ENCODE data around the gene SLC9A8.
"Not testable (repeated sequence)": the region's sequence is repeated elsewhere in the genome, so short reads cannot be mapped to it uniquely, and the experiment has no call there.

Gene SLC9A8

DNA sequence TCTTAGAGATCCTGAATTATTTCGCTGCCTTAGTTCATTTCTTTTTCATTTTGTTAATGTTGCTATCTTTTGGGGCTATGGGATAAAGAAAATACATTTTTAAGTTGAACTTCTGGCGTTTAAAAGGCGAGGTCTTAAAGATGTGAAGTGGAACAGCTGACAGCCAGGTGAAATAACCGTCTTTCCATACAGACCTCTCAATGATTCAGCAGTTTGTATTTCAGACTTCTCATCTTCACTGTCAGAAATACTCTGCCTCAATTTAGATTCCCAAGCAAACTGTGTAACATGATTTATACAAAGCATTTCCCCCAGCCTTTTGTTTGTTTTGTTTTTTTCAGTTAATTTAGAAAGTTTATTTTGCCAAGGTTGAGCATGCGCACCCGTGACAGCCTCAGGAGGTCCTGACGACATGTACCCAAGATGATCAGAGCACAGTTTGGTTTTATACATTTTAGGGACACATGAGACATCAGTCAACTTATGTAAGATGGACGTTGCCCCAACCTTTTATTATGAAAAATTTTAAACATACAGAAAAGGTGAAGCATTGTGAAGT, 40.0 kb downstream of the SLC9A8 start:
- DNase-seq: no peak

DNA sequence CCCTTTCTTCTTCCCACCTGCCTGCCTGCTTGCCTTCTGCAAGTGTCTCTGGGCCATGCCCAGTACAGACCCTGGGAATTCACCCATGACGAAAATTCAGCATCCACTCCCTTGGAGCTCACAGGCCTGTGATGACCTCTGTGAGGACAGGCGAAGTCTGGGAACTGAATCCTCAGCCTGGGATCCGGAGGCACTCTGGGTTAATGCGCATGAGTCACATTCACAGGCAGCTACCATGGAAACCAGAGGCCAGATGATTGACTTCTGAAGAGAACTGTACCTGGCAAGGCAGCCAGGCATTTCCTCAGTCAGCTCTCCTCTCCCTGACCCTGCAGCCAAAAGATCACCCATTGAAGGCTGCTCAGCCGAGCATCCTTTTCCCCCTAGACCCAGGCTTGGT, 41.0 kb downstream of the SLC9A8 start:
- no peak for DNase-seq

DNA sequence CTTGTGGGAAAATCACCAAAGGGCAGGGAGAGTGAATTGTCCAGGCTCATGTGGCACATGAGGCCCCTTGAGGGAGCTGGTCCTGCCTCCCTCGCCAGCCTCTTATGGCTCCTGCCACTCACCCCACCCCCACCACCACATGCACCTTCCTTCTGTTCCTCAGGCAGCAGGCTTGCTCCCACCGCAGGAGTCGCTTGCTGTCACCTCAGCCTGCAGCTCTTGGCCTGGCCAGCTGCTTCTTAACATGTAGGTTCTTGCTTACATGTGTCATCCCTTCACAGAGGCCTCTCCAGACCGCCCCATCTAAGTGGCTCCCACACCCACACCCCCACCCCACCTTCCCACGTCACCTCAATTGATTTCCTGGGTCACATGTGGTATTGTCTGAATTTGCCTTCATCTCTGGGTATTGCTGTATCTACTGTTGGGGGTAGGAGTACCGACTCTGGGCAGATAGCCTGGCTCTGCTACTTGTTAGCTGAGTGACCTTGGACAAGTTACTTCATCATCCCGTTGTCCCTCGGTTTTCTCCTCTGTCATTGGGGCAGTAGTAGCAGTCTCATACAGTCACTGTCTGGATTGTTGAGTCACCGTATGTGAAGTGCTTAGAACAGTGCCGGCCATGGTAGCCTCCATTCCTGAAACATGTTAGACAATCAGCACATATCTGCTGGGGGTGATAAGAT, 41.7 kb downstream of the SLC9A8 start:
- no peak for DNase-seq

DNA sequence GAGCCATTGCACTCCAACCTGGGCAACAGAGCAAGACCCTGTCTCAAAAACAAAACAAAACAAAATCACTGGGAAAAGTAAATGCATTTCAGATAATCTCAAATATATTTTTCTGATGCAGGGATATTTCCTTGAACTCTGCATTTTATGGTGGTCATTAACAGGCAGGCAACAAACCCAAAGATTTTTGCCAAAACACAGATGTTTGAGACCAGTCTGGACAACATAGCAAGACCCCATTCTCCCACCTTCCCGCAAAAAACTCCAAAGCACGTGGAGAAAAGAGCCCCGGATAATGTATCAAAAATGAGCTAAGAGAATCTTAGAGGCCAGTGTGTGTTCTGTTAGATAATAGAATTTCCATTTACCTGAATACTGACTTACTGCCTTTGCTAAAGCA, 44.3 kb downstream of the SLC9A8 start:
- DNase-seq: no peak

DNA sequence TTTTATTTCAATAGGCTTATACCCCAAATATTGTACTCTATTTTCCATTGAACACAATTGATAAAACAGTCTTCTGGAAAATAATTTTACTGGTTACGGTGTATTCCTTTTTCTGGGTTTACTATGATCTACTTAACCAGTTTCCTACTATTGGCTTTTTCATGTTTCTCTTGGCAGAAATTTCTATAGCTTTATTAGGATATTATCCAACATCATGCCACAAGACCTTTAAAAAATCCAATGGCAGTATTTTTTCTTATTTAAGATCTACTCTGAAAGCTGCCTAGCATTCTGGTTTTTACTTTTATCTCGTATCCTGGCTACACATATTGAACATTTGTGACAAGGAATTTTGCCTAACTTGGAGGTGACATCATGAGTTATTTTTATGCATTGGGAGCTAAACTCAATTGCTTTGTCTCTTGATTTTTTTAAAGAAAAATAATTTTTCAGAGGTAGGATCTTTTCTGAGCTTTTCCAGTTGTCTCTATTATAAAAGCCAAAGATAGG, 45.5 kb downstream of the SLC9A8 start:
- no peak for DNase-seq

DNA sequence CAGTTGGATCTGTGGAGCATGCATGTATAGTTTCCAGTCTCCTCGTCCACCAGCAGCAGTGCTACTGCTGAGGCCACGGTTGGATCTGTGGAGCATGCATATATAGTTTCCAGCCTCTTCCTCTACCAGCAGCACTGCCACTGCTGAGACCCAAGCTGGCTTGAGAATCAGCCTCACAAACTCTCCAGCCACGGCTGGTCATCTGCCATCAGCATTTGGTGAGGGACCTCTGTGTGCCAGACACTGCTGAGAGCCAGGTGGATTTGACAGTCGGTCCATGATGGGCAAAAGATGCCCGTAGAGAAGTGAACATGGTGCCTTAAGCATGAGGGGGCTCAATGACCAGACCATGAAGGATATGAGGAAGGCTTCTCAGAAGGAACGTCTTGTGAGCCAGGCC, 46.4 kb downstream of the SLC9A8 start:
- no peak for DNase-seq

DNA sequence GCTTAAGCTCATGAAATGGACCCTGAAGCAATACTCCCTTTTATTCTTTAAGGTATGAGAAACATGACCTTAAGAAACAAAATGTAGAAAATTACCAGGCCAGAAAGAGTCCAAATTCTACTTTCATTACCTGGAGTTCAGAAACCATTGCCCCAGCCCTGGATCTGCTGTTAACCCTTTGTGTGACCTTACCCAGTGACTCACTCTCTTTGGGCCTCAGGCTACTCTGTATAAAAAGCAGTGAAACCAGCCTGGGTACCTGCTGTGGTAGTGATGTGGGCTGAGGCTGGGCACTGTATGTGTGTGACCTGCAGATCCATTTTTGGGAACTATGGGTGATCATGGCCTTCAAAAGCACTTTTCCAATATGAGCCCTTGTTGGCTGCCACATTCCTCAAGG, 47.2 kb downstream of the SLC9A8 start:
- DNase-seq: no peak

DNA sequence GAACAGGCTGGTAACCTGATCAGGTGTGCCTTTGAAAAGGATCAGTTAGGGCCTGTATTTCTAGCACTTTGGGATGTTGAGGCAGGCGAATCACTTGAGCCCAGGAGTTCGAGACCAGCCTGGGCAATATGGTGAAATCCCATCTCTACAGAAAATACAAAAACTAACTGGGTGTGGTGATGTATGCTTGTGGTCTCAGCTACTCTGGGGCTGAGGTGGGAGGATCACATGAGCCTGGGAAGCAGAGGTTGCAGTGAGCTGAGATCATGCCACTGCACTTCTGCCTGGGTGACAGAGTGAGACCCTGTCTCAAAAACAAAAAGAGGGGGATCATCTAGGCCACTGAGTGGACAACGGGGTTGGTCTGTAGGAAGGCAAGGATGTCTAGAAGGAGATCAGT, 48.6 kb downstream of the SLC9A8 start:
- DNase-seq: not testable (repeated sequence)

DNA sequence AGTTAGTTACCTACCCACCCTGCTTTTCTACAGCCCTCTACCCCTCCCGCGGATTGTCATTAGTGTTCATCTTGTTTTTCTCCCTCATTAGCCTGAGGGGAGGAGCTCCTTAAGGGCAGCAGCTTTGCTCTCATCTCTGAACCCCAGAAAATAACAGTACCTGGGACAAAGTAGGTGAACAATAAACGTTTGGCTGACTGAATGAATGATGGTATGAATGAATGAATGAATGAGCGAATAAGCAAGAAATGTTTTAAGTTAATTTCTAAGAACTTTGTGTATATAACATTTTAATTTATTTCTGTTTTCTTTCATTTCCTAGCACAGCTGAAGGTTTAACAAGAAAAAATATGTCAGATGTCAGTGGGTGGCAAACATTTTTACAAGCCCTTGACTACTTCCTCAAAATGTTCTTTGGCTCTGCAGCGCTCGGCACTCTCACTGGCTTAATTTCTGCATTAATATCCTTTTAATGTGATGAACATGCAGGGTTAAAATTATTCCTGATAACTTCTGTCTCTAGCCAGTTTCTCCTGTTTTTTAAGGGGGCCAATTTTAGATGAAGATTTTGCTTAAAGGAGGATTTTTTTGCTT, 50.1 kb downstream of the SLC9A8 start:
- DNase-seq: no peak

DNA sequence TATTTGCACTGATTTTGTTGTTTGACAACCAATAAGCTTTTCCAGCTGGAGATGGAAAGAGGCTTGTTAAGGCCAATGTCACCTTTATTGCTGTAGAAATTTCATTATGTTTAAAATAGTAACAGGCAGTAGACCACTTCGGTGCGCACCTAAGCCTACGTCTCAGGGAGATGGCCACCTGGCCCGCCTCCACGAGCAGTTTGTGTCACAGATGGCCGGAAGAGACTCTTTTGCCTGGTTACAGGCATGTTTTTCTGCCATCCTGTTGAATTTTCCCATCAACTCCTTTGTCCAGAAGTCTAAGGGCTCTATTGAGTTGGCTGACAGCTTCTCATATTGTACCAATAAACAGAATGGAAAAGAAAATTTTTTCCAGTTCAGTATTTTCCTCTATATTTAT, 51.0 kb downstream of the SLC9A8 start:
- DNase-seq: no peak

DNA sequence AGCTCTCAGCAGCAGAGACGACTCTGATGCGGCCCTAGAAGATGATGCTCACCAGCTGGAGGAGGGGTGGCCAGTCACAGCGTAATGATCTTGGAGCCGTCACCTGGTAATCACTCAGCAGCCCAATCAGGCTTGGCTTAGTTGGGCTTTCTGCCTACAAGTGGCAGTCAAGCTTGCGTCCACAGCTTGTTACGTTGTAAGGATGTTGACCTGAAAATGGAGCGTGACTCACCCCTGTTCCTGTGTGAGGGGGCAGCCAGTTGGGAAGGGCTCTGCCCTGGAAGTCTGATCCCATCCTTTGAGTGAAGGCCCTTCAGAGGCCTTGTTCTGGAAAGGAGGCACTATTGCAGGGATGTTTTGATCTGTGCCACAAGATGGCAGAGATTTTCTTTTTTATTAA, 52.9 kb downstream of the SLC9A8 start:
- DNase-seq: no peak

DNA sequence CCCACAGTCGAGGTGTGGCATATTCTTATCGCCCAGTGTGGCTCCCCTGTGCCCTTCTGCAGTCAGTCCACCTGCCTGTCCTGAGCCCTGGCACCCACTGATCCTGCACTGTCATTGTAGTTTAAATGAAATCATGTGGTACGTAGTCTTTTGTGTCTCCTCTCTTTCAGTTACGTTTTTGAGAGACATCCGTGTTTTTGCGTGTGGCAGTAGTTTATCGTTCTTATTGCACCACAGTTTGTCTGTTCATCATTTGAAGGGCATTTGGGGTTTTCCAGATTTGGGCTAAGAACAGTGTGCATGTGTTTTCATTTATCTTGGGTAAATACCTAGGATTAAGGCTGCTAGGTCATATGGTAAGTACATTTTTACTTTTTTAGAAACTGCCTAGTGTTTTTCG, 53.4 kb downstream of the SLC9A8 start:
- no peak for DNase-seq

DNA sequence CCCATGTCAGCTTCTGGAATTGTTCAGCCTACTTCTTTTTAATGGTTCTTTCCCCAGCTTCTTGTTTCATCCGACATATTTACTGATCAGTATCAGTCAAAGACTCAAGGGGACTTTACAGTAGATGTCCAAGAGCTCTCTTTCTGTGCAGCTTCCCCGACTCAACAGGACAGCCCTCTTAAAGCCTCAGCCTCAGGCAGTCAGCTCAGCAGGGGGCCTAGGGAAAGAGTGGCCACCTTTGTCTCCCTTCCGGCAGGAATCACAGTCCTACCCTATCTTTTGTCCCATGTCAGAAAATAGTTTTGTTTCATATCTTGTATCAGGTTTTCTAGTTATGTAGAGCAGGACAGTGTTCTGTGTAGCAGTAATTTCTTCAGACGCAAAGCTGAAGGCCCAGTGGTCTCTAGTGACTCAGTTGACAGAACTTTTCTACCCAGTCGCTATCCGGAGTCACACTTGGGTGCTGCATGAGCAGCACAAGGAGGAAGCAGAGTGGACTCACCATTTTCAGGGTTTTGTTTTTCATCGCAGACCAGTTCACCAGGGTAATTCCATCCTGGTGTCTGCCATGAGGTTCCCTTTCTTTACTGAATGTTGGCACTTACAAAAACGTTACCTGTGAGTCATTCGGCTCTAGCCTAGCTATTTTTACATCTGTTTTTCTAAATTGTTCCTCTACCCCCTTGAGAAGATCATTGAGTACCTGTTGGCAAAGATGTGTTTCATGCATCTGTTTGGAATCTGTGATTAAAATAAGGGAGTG, 55.0 kb downstream of the SLC9A8 start:
- DNase-seq: no peak

DNA sequence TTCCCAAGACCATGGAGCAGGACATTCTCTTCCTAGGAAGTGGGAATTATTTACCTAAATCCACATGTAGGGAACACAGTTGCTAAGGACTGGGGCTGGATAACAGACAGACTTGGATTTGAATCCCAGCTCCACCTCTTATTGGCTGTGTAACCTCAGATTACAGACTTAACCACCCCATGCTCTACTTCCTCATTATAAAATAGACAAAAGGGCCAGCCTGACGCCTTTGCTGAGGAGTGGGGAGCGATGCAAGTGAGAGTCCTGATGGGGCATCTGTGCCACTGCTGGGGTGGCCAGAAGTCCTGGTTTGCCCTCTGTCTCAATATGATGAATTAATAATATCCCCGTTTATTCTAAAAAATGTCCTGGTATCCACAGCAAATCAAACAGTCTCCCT, 55.9 kb downstream of the SLC9A8 start:
- no peak for DNase-seq

DNA sequence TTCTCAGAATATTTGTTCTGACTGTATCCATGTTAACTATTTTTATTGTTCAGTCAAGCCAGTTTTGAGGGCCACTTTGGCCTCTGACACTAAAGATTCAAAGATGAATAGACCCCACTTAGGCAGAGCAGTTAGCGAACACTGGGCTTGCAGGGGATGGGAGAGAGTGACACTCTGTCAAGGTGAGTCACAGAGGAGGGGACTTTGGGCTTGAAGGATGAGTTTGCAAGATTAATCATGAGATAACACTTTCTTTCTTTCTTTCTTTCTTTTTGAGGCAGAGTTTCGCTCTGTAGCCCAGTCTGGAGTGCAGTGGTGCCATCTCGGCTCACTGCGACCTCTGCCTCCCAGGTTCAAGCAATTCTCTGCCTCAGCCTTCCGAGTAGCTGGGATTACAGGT, 56.3 kb downstream of the SLC9A8 start:
- DNase-seq: no peak

DNA sequence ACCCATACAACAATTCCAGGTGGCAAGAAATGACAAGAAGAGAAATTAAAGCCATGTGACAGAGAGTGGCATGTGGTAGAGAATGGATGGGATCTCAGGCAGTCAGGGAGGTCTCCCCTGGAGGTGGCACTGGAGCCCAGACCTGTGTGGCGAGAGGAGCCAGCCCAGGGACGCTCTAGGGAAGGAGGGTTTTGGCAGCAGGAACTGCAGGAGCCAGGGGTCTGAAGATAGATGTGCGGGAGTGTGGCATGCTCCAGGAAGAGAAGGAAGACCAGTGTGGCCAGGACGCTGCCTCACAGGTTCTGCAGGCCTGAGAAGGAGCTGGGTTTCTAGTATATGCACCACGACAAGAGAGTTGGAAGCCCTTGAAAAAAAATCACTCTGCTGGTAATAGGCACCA, 57.6 kb downstream of the SLC9A8 start:
- DNase-seq: no peak

DNA sequence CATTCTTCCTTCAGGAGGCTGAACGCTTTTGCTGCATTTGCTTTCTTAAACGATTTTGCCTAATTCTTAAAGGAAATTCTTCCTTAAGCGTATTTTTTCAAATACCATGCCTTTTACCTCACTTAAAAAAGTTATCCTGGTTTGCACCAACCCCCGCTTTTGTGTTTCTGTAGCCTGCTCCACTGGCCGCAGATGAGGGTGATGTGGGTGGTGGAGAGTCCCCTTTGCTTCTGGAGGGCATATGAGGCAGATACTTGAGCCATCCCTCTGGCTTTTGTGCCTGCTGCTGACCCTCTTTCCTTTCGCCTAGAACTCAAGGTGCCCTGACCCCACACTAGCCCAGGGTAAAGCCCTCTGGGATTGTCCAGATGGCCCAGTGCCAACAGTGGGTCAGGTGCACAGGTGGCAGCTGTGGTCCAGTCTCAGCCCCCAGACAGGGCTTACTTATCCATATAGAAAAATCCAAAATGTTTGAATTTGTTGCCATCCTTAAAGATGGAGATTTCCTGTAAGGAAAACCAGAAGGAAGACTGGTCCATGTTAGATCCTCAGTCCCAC, 58.8 kb downstream of the SLC9A8 start:
- DNase-seq: no peak

DNA sequence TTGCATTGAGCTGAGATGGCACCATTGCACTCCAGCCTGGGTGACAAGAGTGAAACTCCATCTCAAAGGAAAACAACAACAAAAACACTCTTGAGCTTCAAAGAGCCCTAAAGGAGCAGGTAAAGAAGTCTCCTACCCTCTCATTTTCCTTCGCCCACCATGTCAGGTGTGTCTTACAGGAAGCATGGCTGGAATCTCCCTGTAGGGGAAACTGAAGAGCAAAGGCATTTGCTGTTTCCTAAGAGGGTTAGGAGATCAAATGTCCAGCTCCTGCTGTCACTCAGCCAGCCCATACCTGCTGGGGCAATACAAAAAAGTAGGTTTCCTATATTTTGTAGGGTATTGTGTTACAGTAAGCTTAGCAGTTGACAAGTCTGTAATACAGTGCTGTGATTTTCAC, 59.4 kb downstream of the SLC9A8 start:
- no peak for DNase-seq

DNA sequence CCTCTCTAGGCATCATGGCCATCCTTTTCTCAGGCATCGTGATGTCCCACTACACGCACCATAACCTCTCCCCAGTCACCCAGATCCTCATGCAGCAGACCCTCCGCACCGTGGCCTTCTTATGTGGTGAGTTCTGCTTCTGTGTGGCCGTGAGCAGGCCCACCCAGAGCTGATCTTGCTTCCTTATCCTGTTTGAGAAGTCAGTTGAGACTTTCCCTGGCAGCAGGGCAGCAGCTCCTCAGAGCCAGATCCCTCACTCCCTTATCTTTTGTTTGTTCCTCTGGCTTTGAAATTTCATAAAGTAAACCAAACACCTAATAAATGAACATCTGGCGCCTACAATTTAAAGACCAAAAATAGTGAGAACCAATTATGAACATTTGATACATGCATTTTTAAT, 62.1 kb downstream of the SLC9A8 start:
- DNase-seq: no peak

DNA sequence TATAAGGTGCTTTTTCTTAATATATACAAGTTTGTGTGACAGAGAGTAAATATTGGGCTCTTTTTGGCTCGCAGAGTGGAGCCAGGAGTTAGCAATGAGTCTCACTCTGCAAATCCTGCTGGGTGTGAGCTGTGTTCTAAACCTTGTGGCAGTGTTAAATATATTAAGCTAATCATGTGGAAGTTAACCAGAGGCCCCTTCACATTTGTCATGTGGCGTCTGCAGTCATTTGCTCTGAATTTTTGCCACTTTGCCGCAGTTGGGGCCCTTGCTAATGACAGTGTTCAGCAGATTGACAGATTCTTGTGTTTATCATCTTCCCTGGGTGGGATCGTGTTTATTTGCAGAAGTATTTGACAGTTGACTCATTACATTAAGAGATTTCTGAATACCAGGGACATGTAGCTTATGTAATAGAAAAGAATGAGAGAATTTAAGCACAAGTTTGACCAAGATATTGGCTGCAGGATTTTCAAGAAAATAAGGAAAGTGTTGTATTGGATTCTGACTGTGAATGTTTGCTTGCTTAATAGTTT, 64.8 kb downstream of the SLC9A8 start:
- peak; percentile 51 for DNase-seq

DNA sequence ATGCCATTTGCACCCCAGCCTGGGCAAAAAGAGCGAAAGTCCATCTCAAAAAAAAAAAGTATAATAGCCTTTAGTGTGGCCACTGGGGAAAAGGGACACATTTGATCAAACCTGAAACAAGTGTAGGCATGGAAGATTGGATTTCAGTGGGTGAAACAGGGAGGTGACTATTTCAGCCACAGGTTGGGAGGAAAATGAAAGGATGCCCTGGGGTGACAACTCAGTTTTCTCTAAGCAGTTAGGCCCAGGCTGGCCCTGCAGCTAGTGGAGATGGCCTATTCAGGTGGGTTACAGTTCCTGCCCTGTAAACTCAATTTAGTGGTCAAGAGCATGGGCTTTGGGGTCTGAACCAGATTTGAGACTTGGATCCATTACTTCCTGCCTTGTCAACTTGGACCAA, 66.3 kb downstream of the SLC9A8 start:
- no peak for DNase-seq

DNA sequence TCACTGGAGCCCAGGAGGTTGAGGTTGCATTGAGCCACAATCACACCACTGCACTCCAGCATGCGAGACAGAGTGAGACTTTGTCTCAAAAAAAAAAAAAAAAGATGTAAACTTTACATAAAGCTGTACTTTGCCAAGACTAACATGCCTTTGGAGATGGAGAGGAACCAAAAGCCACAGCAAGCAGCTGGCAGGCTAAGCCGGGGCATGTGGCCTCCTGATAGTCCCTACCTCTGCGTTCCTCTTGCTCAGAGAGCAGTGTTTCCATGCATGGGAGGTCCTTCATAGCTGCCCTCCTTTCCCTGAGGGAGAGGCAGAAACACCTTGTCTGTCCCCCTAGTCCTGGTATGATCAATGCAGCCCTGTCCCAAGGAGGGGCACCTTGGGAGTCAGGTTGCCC, 67.5 kb downstream of the SLC9A8 start:
- DNase-seq: no peak

DNA sequence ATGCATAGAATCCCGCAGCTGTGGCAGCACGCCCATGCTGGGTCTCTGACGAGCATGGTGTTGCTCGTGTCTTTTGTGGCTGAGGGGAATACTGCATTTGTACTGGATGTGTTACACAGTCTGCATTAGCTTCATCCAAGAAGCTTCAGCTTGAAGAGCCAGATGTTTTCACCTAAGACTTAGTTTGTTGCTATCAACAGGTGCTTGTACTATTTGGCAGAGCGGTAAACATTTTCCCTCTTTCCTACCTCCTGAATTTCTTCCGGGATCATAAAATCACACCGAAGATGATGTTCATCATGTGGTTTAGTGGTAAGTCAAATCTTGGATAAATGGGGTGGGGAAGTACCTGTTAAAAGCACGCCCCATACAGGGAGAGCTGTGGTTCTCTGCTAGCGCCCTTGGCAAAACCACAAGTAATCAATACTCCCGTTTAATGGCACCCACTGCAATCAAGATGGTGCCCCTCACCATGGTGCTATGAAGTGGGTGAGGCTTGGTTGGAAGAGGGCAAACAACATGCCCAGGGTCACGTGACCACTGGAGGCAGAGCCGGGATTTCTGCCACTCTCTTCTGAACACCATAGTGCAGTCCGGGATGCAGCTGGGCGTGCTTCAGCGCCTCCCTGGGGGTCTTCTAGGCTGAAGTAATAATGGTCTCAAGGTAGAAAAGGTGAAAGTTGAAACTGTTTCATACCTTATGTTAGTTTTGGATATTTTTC, 68.3 kb downstream of the SLC9A8 start:
- DNase-seq: no peak
